GM12878 (cell line): ENCODE measurements around the gene MTHFD1L. TPM values are rescaled to one million over a fixed set of nuclear protein-coding genes. Genes with fewer than 3 reads are reported as not detected.
A peak's percentile ranks its signal among the peaks of the same experiment; 100 is the strongest.

Source experiments
- ATAC-seq: fragments of 200-7000 bp; cut with Tn5 transposase; 3 replicates; pipeline ENCODE4 v1.9.1; 2020; ENCODE audit warnings: mild to moderate bottlenecking, moderate library complexity
- BruUV-seq: library from RNA; stranded (reverse); fragments of 400-500 nt; replicated peaks from 2 replicates; lab custom pipeline; 2021; lab: Mats Ljungman, UMichigan
- CTCF ChIA-PET: fragments of 300-600 bp; sonication (Branson Sonifier 250); formaldehyde crosslinking; extraction: SDS; loops from one replicate; lab custom pipeline; 2021; ENCODE audit warnings: inconsistent platforms; lab: Yijun Ruan, JAX
- POLR2A ChIA-PET: fragments of 350-600 bp; formaldehyde crosslinking; extraction: SDS; loops from one replicate; lab custom pipeline; 2021; ENCODE audit warnings: inconsistent platforms; lab: Charles Lee
- RAD21 ChIA-PET: fragments of 300-600 bp; sonication (Branson Sonifier 250); formaldehyde crosslinking; loops from one replicate; lab custom pipeline; 2023; ENCODE audit warnings: antibody characterized with exemption; ENCODE audit not compliant: unreplicated experiment; lab: Charles Lee
- SMC1A ChIA-PET: fragments of 300-600 bp; sonication (Branson Sonifier 250); formaldehyde crosslinking; loops from one replicate; lab custom pipeline; 2023; ENCODE audit not compliant: unreplicated experiment, uncharacterized antibody; lab: Charles Lee
- DNase-seq: peaks from one replicate; pipeline ENCODE4 v3.0.0-alpha.2; 2011; ENCODE audit warnings: low read depth, low spot score
- FAIRE-seq: peaks from 3 replicates; lab custom pipeline; 2011; peaks lifted over from hg19 to GRCh38; lab: Jason Lieb, UNC
- H2AFZ ChIP-seq: 2 replicates; pipeline ENCODE4 v1.6.0; 2011; ENCODE audit warnings: low read depth, low read length, control low read depth; ENCODE audit not compliant: control insufficient read depth
- H3K27ac ChIP-seq: 2 replicates; pipeline ENCODE4 v1.5.1; 2011; ENCODE audit warnings: control low read depth; ENCODE audit not compliant: control insufficient read depth, insufficient read depth
- H3K27me3 ChIP-seq, 2 experiments: replicated peaks in 1 of 2; 2 replicates each; pipeline versions ENCODE4 v1.6.0 to v1.6.1; 2011; ENCODE audit warnings: low read length in 1 of 2; ENCODE audit not compliant: control insufficient read depth in 2 of 2, insufficient read depth in 2 of 2
- H3K36me3 ChIP-seq, 2 experiments: 2 replicates each; pipeline ENCODE4 v1.5.1; 2011; ENCODE audit warnings: low read length in 1 of 2; ENCODE audit not compliant: control insufficient read depth in 2 of 2, insufficient read depth in 2 of 2
- H3K4me1 ChIP-seq: 2 replicates; pipeline ENCODE4 v1.6.1; 2011; ENCODE audit warnings: mild to moderate bottlenecking, low read length, moderate library complexity, mixed read lengths; ENCODE audit not compliant: control insufficient read depth, insufficient read depth
- H3K4me2 ChIP-seq: 2 replicates; pipeline ENCODE4 v1.6.0; 2011; ENCODE audit warnings: control low read depth; ENCODE audit not compliant: control insufficient read depth, insufficient read depth
- H3K4me3 ChIP-seq: fragments of 200-600 bp; sonication (generic); 2 replicates; pipeline ENCODE4 v1.5.1; 2016
- H3K79me2 ChIP-seq: 2 replicates; pipeline ENCODE4 v1.6.0; 2011; ENCODE audit warnings: low read length; ENCODE audit not compliant: control insufficient read depth, insufficient read depth
- H3K9ac ChIP-seq: 2 replicates; pipeline ENCODE4 v1.8.0; 2011; ENCODE audit warnings: low read length, control low read depth, mixed read lengths; ENCODE audit not compliant: control insufficient read depth, insufficient read depth
- H3K9me3 ChIP-seq: replicated peaks from 3 replicates; pipeline ENCODE4 v1.5.1; 2011; ENCODE audit warnings: mild to moderate bottlenecking, low read length; ENCODE audit not compliant: control insufficient read depth, insufficient read depth
- H4K20me1 ChIP-seq: 2 replicates; pipeline ENCODE4 v1.6.0; 2011; ENCODE audit not compliant: control insufficient read depth, insufficient read depth
- BCL11A ChIP-seq: IDR thresholded peaks from 2 replicates; pipeline ENCODE4 v1.6.1; 2011; ENCODE audit warnings: low read depth, low read length
- ETV6 ChIP-seq, 2 experiments: fragments of 450-650 bp in 1 of 2; IDR thresholded peaks in 1 of 2; conservative IDR thresholded peaks in 1 of 2; 2 replicates each; pipeline ENCODE4 v1.6.1; 2014; ENCODE audit warnings: antibody characterized with exemption in 1 of 2, borderline replicate concordance in 1 of 2, low read depth in 1 of 2, mild to moderate bottlenecking in 1 of 2, moderate library complexity in 1 of 2
- GATAD2B ChIP-seq: fragments of 450-650 bp; conservative IDR thresholded peaks from 2 replicates; pipeline ENCODE4 v1.6.1; 2017; ENCODE audit warnings: low read depth, mild to moderate bottlenecking, moderate library complexity
- HDAC6 ChIP-seq: fragments of 200-600 bp; sonication (generic); IDR thresholded peaks from one replicate; pipeline ENCODE4 v1.8.0; 2017; ENCODE audit warnings: antibody characterized with exemption; ENCODE audit not compliant: unreplicated experiment
- JUNB ChIP-seq: IDR thresholded peaks from 2 replicates; pipeline ENCODE4 v1.6.1; 2016; ENCODE audit warnings: antibody characterized with exemption, mild to moderate bottlenecking
- NFYA ChIP-seq: IDR thresholded peaks from 2 replicates; pipeline ENCODE4 v1.6.1; 2011; ENCODE audit warnings: low read depth, mild to moderate bottlenecking, low read length, improper control_type of control experiment, borderline replicate concordance
- SRF ChIP-seq, 2 experiments: IDR thresholded peaks; 2 replicates each; pipeline ENCODE4 v1.6.1; 2011; ENCODE audit warnings: low read depth in 2 of 2, low read length in 2 of 2, mild to moderate bottlenecking in 1 of 2, moderate library complexity in 1 of 2
- SUZ12 ChIP-seq: fragments of 200-600 bp; sonication (generic); IDR thresholded peaks from one replicate; pipeline ENCODE4 v1.6.1; 2018; ENCODE audit warnings: antibody characterized with exemption, mild to moderate bottlenecking; ENCODE audit not compliant: unreplicated experiment
- WGBS: methylation state at CpG from one replicate; pipeline ENCODE4 v1.1.6; 2016; ENCODE audit warnings: low lambda C conversion rate; ENCODE audit not compliant: insufficient replicate concordance, insufficient coverage; ENCODE audit errors: missing lambda C conversion rate; 5-methylcytosine and 5-hydroxymethylcytosine counted together
- in situ Hi-C: fragments of 300-500 bp; cut with MboI; formaldehyde crosslinking; loops from 9 replicates; pipeline ENCODE4 v1.14.3; 2018; ENCODE audit warnings: mixed read lengths
- intact Hi-C: fragments of 100-400 bp; cut with micrococcal nuclease; formaldehyde crosslinking; loops from one replicate; pipeline ENCODE4 v1.14.2; 2022; ENCODE audit not compliant: unreplicated experiment
- polyA plus RNA-seq, 11 experiments: library from polyadenylated mRNA; depleted of rRNA in 4 of 11; unstranded in 6 of 11; stranded (reverse) in 5 of 11; fragments of >200 nt; fragmentation: Nextera tagmentation in 4 of 11; fragmentation: Illumina TruSeq in 1 of 11; extraction: Ambion mirVana in 4 of 11; extraction: Trizol in 1 of 11; gene quantifications; 1 replicate in 1 of 11; 2 replicates in 10 of 11; pipeline versions ENCODE4 v1.2.1 to v1.2.3, GENCODE V29; 2011 to 2016; ENCODE audit warnings: inconsistent platforms in 2 of 11, missing spikeins in 2 of 11, low read depth in 1 of 11
- total RNA-seq, 4 experiments: library from RNA; depleted of rRNA in 3 of 4; stranded (reverse); fragments of >200 nt in 3 of 4; fragmentation: Illumina TruSeq in 1 of 4; extraction: Trizol in 1 of 4; gene quantifications; 2 replicates each; pipeline versions ENCODE4 v1.2.1 to v1.2.3, GENCODE V29; 2013 to 2021
- TF ChIP-seq, protein P1 (sequence below): fragments of 450-650 bp; IDR thresholded peaks from 2 replicates; pipeline ENCODE4 v1.6.1; 2018; ENCODE audit warnings: borderline replicate concordance, mild to moderate bottlenecking; ENCODE audit not compliant: partially characterized antibody

MTHFD1L gene
- total and polyA plus RNA-seq, 10 of the 15 experiments (the other 5 are each of a cell fraction or from before 2014, with no cell fraction given): 11.7 to 75.5 (median 28.8) TPM

- Histone ChIP-seq H3K9ac (no peak overlapping the region), H2AFZ (no peak overlapping the region), H3K36me3 (no peaks in the 10 kb centered on the region; a peak in 2 of 4 replicates), H4K20me1 (no peaks in the 10 kb centered on the region), H3K9me3 (no peaks in the 10 kb centered on the region), H3K27me3 (no peaks in the 10 kb centered on the region), H3K4me1 (peaks cover 14% of the 10 kb centered on the region), H3K79me2 (no peaks in the 10 kb centered on the region), H3K4me3 (no peak overlapping the region), H3K27ac (no peak overlapping the region), H3K4me2 (no peak overlapping the region)
- CTCF ChIA-PET: interaction anchor here (1.2 to 2.8 kb wide), 6 partner anchors 10 to 331 kb away, joined by 3 to 28 read pairs (median 5); no protein-coding TSS in a partner anchor
- DNase-seq (no peak), ATAC-seq (no peak; the same call in 2 of the 3 replicates), FAIRE-seq (no peak)
- intact Hi-C loops: no loop called here
- RAD21 ChIA-PET: interaction anchor here (1.1 to 1.3 kb wide), 2 partner anchors 9 to 10 kb away, joined by 3 to 4 read pairs; no protein-coding TSS in a partner anchor
- in situ Hi-C loops: no loop called here
- POLR2A ChIA-PET: interaction anchor here (0.6 kb wide), 1 partner anchor 18 kb away, joined by 6 read pairs; no protein-coding TSS in a partner anchor
- no TSS peak for BruUV-seq
- WGBS: 66% methylated on average over 8 of the region's 8 CpGs
- TF ChIP-seq ETV6 (conservative IDR thresholded peaks at IDR 0.05 in 1 of 2, IDR thresholded peaks at IDR 0.05 in 1 of 2; ENCODE audit: borderline replicate concordance in 1 of 2, low read depth in 1 of 2) (peak in 1 of 2 experiments; percentile 38; a peak in 1 of 4 replicates), GATAD2B (no peak), JUNB (peak; percentile 70), SUZ12 (no peak), BCL11A (no peak), SRF (IDR thresholded peaks at IDR 0.05; ENCODE audit: low read depth in 2 of 2, low read length in 2 of 2) (no peak), HDAC6 (no peak), NFYA (no peak)
- TF ChIP-seq, protein P1, sequence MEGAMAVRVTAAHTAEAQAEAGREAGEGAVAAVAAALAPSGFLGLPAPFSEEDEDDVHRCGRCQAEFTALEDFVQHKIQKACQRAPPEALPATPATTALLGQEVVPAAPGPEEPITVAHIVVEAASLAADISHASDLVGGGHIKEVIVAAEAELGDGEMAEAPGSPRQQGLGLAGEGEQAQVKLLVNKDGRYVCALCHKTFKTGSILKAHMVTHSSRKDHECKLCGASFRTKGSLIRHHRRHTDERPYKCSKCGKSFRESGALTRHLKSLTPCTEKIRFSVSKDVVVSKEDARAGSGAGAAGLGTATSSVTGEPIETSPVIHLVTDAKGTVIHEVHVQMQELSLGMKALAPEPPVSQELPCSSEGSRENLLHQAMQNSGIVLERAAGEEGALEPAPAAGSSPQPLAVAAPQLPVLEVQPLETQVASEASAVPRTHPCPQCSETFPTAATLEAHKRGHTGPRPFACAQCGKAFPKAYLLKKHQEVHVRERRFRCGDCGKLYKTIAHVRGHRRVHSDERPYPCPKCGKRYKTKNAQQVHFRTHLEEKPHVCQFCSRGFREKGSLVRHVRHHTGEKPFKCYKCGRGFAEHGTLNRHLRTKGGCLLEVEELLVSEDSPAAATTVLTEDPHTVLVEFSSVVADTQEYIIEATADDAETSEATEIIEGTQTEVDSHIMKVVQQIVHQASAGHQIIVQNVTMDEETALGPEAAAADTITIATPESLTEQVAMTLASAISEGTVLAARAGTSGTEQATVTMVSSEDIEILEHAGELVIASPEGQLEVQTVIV: no peak
- SMC1A ChIA-PET: interaction anchor here (0.9 to 1.5 kb wide), 3 partner anchors 10 to 320 kb away, joined by 4 to 9 read pairs (median 8); no protein-coding TSS in a partner anchor
Observed at GRCh38 chr6:151004383-151005024, 139.0 kb downstream of the MTHFD1L start.
